ENCODE results near the gene FOLR2. TPM values are rescaled to one million over a fixed set of nuclear protein-coding genes. Genes with fewer than 3 reads are reported as not detected.
"Not testable (repeated sequence)": the region's sequence is repeated elsewhere in the genome, so short reads cannot be mapped to it uniquely, and the experiment has no call there.

Gene FOLR2
- polyA plus RNA-seq, 3 donors, result 54.7 to 63.8 (median 62.6) TPM

GRCh38 chr11:72265951-72266350 is 49.4 kb downstream of the FOLR2 start:
- Mint-ChIP-seq H3K27me3 (ENCODE audit: low read depth in 3 of 3) (peaks cover 2 to 4% (median 4%) of the 10 kb centered on the region in 3 donors), H3K27ac (peak overlapping the region in 1 of 7 donors; percentile 23), H3K36me3 (peaks cover 0 to 2% of the 10 kb centered on the region in 2 donors), H3K4me3 (no peak overlapping the region), H3K9me3 (peaks cover 3 to 12% (median 6%) of the 10 kb centered on the region in 7 donors), H3K4me1 (peaks cover 40% of the 10 kb centered on the region)
- Histone ChIP-seq H3K4me2 (replicated peaks; ENCODE audit: extremely low read depth, low read length, poor library complexity, severe bottlenecking) (no peak overlapping the region), H3K9me3 (replicated peaks in 1 of 2; ENCODE audit: control insufficient read depth in 1 of 2, insufficient read depth in 1 of 2, low read length in 2 of 2) (no peaks in the 10 kb centered on the region), H3K27ac (ENCODE audit: low read depth in 1 of 2, low read length in 2 of 2) (no peak overlapping the region), H4K20me1 (ENCODE audit: insufficient read depth, low read length) (no peaks in the 10 kb centered on the region), H3K4me3 (replicated peaks in 1 of 3; ENCODE audit: low read depth in 2 of 3, low read length in 3 of 3) (no peak overlapping the region), H2AFZ (ENCODE audit: insufficient read depth, low read depth, low read length, poor library complexity, severe bottlenecking) (no peak overlapping the region), H3K36me3 (replicated peaks in 1 of 2; ENCODE audit: control insufficient read depth in 1 of 2, insufficient read depth in 2 of 2, low read length in 2 of 2) (no peaks in the 10 kb centered on the region), H3K27me3 (ENCODE audit: control insufficient read depth in 2 of 2, insufficient read depth in 2 of 2, low read length in 2 of 2) (no peaks in the 10 kb centered on the region), H3K4me1 (ENCODE audit: control insufficient read depth in 1 of 2, insufficient read depth in 2 of 2, low read length in 2 of 2) (peaks cover 27 to 34% of the 10 kb centered on the region in 2 donors), H3K9ac (ENCODE audit: insufficient read depth, low read length, poor library complexity, severe bottlenecking) (no peak overlapping the region), H3K79me2 (ENCODE audit: insufficient read depth, low read length) (no peaks in the 10 kb centered on the region)
- intact Hi-C loops (cut with micrococcal nuclease), result no loop called here
- no peak for DNase-seq
- TF ChIP-seq, protein P1, sequence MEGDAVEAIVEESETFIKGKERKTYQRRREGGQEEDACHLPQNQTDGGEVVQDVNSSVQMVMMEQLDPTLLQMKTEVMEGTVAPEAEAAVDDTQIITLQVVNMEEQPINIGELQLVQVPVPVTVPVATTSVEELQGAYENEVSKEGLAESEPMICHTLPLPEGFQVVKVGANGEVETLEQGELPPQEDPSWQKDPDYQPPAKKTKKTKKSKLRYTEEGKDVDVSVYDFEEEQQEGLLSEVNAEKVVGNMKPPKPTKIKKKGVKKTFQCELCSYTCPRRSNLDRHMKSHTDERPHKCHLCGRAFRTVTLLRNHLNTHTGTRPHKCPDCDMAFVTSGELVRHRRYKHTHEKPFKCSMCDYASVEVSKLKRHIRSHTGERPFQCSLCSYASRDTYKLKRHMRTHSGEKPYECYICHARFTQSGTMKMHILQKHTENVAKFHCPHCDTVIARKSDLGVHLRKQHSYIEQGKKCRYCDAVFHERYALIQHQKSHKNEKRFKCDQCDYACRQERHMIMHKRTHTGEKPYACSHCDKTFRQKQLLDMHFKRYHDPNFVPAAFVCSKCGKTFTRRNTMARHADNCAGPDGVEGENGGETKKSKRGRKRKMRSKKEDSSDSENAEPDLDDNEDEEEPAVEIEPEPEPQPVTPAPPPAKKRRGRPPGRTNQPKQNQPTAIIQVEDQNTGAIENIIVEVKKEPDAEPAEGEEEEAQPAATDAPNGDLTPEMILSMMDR (IDR thresholded peaks at IDR 0.05), result no peak

GRCh38 chr11:72266960-72267359 is 50.4 kb downstream of the FOLR2 start:
- H3K27ac Mint-ChIP-seq, result peak overlapping the region in 1 of 7 donors; percentile 30
- H3K36me3 Mint-ChIP-seq; H3K79me2 ChIP-seq (ENCODE audit: insufficient read depth, low read length); DNase-seq; H4K20me1 ChIP-seq (ENCODE audit: insufficient read depth, low read length); H3K27me3 Mint-ChIP-seq (ENCODE audit: low read depth in 3 of 3); H3K9ac ChIP-seq (ENCODE audit: insufficient read depth, low read length, poor library complexity, severe bottlenecking); H3K4me3 Mint-ChIP-seq; H3K4me2 ChIP-seq (replicated peaks; ENCODE audit: extremely low read depth, low read length, poor library complexity, severe bottlenecking); H2AFZ ChIP-seq (ENCODE audit: insufficient read depth, low read depth, low read length, poor library complexity, severe bottlenecking); H3K27me3 ChIP-seq (ENCODE audit: control insufficient read depth in 2 of 2, insufficient read depth in 2 of 2, low read length in 2 of 2); intact Hi-C loops (cut with micrococcal nuclease); H3K4me3 ChIP-seq (replicated peaks in 1 of 3; ENCODE audit: low read depth in 2 of 3, low read length in 3 of 3); H3K27ac ChIP-seq (ENCODE audit: low read depth in 1 of 2, low read length in 2 of 2); H3K9me3 ChIP-seq (replicated peaks in 1 of 2; ENCODE audit: control insufficient read depth in 1 of 2, insufficient read depth in 1 of 2, low read length in 2 of 2); H3K36me3 ChIP-seq (replicated peaks in 1 of 2; ENCODE audit: control insufficient read depth in 1 of 2, insufficient read depth in 2 of 2, low read length in 2 of 2): not testable (repeated sequence)
- H3K4me1 ChIP-seq (ENCODE audit: control insufficient read depth in 1 of 2, insufficient read depth in 2 of 2, low read length in 2 of 2), result peaks cover 27 to 36% of the 10 kb centered on the region in 2 donors
- 67% methylated on average over 1 of the region's 5 CpGs for WGBS (ENCODE audit: insufficient coverage)
- H3K4me1 Mint-ChIP-seq, result peaks cover 40% of the 10 kb centered on the region
- peaks cover 3 to 12% (median 6%) of the 10 kb centered on the region in 7 donors for H3K9me3 Mint-ChIP-seq

All from CD14-positive monocyte (primary cell).